H9 (cell line): ENCODE measurements around the gene CCL7. TPM values are rescaled to one million over a fixed set of nuclear protein-coding genes. Genes with fewer than 3 reads are reported as not detected.
"Not testable (repeated sequence)": the region's sequence is repeated elsewhere in the genome, so short reads cannot be mapped to it uniquely, and the experiment has no call there.

Experiments
- DNase-seq: peaks from one replicate; pipeline ENCODE4 v3.0.0-alpha.2; 2017
- H2AFZ ChIP-seq: one replicate; pipeline ENCODE4 v1.6.1; 2013; ENCODE audit warnings: mild to moderate bottlenecking, low read length, control low read depth, moderate library complexity
- H2AK5ac ChIP-seq: 2 replicates; pipeline ENCODE4 v1.6.1; 2013; ENCODE audit warnings: low read length, control low read depth, mixed read lengths; ENCODE audit not compliant: insufficient read length
- H2BK120ac ChIP-seq: one replicate; pipeline ENCODE4 v1.6.1; 2013; ENCODE audit warnings: low read depth, mild to moderate bottlenecking, low read length, control low read depth, inconsistent platforms; ENCODE audit not compliant: poor library complexity, severe bottlenecking
- H2BK12ac ChIP-seq: 2 replicates; pipeline ENCODE4 v1.6.1; 2013; ENCODE audit warnings: low read length, control low read depth, mixed read lengths, low read depth; ENCODE audit not compliant: insufficient read length
- H2BK15ac ChIP-seq: 2 replicates; pipeline ENCODE4 v1.6.1; 2013; ENCODE audit warnings: low read depth, low read length, control low read depth
- H2BK20ac ChIP-seq: one replicate; pipeline ENCODE4 v1.6.1; 2013; ENCODE audit warnings: low read depth, mild to moderate bottlenecking, low read length, control low read depth, inconsistent platforms; ENCODE audit not compliant: poor library complexity, severe bottlenecking
- H2BK5ac ChIP-seq: 2 replicates; pipeline ENCODE4 v1.6.1; 2013; ENCODE audit warnings: low read length, control low read depth, mixed read lengths; ENCODE audit not compliant: insufficient read length
- H3K14ac ChIP-seq: 2 replicates; pipeline ENCODE4 v1.6.1; 2013; ENCODE audit warnings: low read length, control low read depth; ENCODE audit not compliant: insufficient read depth
- H3K18ac ChIP-seq: 2 replicates; pipeline ENCODE4 v1.6.1; 2013; ENCODE audit warnings: low read depth, mild to moderate bottlenecking, mixed read lengths, low read length, control low read depth; ENCODE audit not compliant: insufficient read length
- H3K23ac ChIP-seq: 2 replicates; pipeline ENCODE4 v1.6.1; 2013; ENCODE audit warnings: low read length, control low read depth, mixed read lengths, low read depth; ENCODE audit not compliant: insufficient read length
- H3K23me2 ChIP-seq: 2 replicates; pipeline ENCODE4 v1.6.1; 2013; ENCODE audit warnings: low read depth, mild to moderate bottlenecking, mixed read lengths, low read length, control low read depth; ENCODE audit not compliant: insufficient read length, poor library complexity, severe bottlenecking
- H3K27ac ChIP-seq: 2 replicates; pipeline ENCODE4 v1.5.1; 2013; ENCODE audit warnings: low read length, control low read depth, mixed read lengths, low read depth; ENCODE audit not compliant: insufficient read length
- H3K27me3 ChIP-seq: 2 replicates; pipeline ENCODE4 v1.6.1; 2013; ENCODE audit warnings: low read length, control low read depth, inconsistent platforms; ENCODE audit not compliant: insufficient read depth
- H3K4ac ChIP-seq: 2 replicates; pipeline ENCODE4 v1.6.1; 2013; ENCODE audit warnings: low read depth, mild to moderate bottlenecking, control low read depth, inconsistent platforms, low read length, moderate library complexity
- H3K4me1 ChIP-seq: 2 replicates; pipeline ENCODE4 v1.6.1; 2013; ENCODE audit warnings: low read length, control low read depth, inconsistent platforms; ENCODE audit not compliant: insufficient read depth
- H3K4me2 ChIP-seq: 2 replicates; pipeline ENCODE4 v1.6.1; 2013; ENCODE audit warnings: low read length, control low read depth, mixed read lengths; ENCODE audit not compliant: insufficient read length, insufficient read depth
- H3K56ac ChIP-seq: 2 replicates; pipeline ENCODE4 v1.6.1; 2013; ENCODE audit warnings: low read depth, mild to moderate bottlenecking, mixed read lengths, low read length, control low read depth; ENCODE audit not compliant: insufficient read length
- H3K79me1 ChIP-seq: 2 replicates; pipeline ENCODE4 v1.6.1; 2013; ENCODE audit warnings: low read depth, mild to moderate bottlenecking, moderate library complexity, low read length, control low read depth, inconsistent platforms; ENCODE audit not compliant: insufficient read depth, poor library complexity, severe bottlenecking
- H3K79me2 ChIP-seq: 2 replicates; pipeline ENCODE4 v1.6.1; 2013; ENCODE audit warnings: low read length, control low read depth, inconsistent platforms; ENCODE audit not compliant: insufficient read depth
- H3K9ac ChIP-seq: 2 replicates; pipeline ENCODE4 v1.6.1; 2013; ENCODE audit warnings: low read length, control low read depth, mixed read lengths; ENCODE audit not compliant: insufficient read length; ENCODE audit errors: extremely low read depth
- H3K9me3 ChIP-seq: one replicate; pipeline ENCODE4 v1.6.1; 2013; ENCODE audit warnings: low read depth, low read length, inconsistent platforms; ENCODE audit not compliant: control insufficient read depth
- H3T11ph ChIP-seq: one replicate; pipeline ENCODE4 v1.6.1; 2013; ENCODE audit warnings: mild to moderate bottlenecking, low read length, control low read depth, inconsistent platforms
- H4K20me1 ChIP-seq: one replicate; pipeline ENCODE4 v1.6.1; 2013; ENCODE audit not compliant: control insufficient read depth, insufficient read length, insufficient read depth
- H4K5ac ChIP-seq: 2 replicates; pipeline ENCODE4 v1.6.1; 2013; ENCODE audit warnings: low read depth, mild to moderate bottlenecking, mixed read lengths, low read length, control low read depth; ENCODE audit not compliant: insufficient read length
- H4K8ac ChIP-seq: replicated peaks from 2 replicates; pipeline ENCODE4 v1.6.1; 2013; ENCODE audit warnings: low read length, control low read depth, mixed read lengths, low read depth; ENCODE audit not compliant: insufficient read length
- H4K91ac ChIP-seq: 2 replicates; pipeline ENCODE4 v1.6.1; 2013; ENCODE audit warnings: low read depth, mild to moderate bottlenecking, moderate library complexity, mixed read lengths, low read length, control low read depth; ENCODE audit not compliant: insufficient read length
- H3K27ac Mint-ChIP-seq, 3 experiments: 2 replicates in 2 of 3; 3 replicates in 1 of 3; pipeline ENCODE4 v1.8.0; 2020 to 2021; ENCODE audit warnings: mixed read lengths in 3 of 3, mild to moderate bottlenecking in 1 of 3, moderate library complexity in 1 of 3
- H3K27me3 Mint-ChIP-seq: 2 replicates; pipeline ENCODE4 v1.8.0; 2021; ENCODE audit warnings: low read depth, mild to moderate bottlenecking, moderate library complexity, mixed read lengths
- H3K36me3 Mint-ChIP-seq, 3 experiments: 2 replicates in 2 of 3; 3 replicates in 1 of 3; pipeline ENCODE4 v1.8.0; 2020 to 2021; ENCODE audit warnings: low read depth in 3 of 3, mixed read lengths in 3 of 3; ENCODE audit not compliant: insufficient read depth in 1 of 3
- H3K4me1 Mint-ChIP-seq, 2 experiments: 2 replicates each; pipeline ENCODE4 v1.8.0; 2020; ENCODE audit warnings: mixed read lengths in 2 of 2
- H3K4me3 Mint-ChIP-seq, 2 experiments: 2 replicates in 1 of 2; 3 replicates in 1 of 2; pipeline ENCODE4 v1.8.0; 2020 to 2021; ENCODE audit warnings: mild to moderate bottlenecking in 2 of 2, mixed read lengths in 2 of 2, moderate library complexity in 1 of 2
- H3K9me3 Mint-ChIP-seq, 2 experiments: 2 replicates in 1 of 2; 3 replicates in 1 of 2; pipeline ENCODE4 v1.8.0; 2020; ENCODE audit warnings: mild to moderate bottlenecking in 2 of 2, mixed read lengths in 2 of 2, moderate library complexity in 1 of 2
- WGBS: extraction: QIAGEN DNeasy Blood & Tissue Kit; methylation state at CpG from one replicate; pipeline ENCODE4 v1.1.7; 2013; ENCODE audit warnings: missing lambda C conversion rate, low lambda C conversion rate, mixed read lengths; ENCODE audit not compliant: insufficient read length; ENCODE audit errors: extremely low coverage; 5-methylcytosine and 5-hydroxymethylcytosine counted together
- total RNA-seq: library from RNA; stranded (reverse); gene quantifications from 2 replicates; pipeline ENCODE4 v1.2.1, GENCODE V29; 2021
- TF ChIP-seq, protein P1 (sequence below): fragments of 200-600 bp; sonication (generic); conservative IDR thresholded peaks from 3 replicates; pipeline ENCODE4 v1.8.0; 2021; ENCODE audit warnings: antibody characterized with exemption, mild to moderate bottlenecking

CCL7 gene
- total RNA-seq, 1 experiment from 2014 or later: not detected

DNA sequence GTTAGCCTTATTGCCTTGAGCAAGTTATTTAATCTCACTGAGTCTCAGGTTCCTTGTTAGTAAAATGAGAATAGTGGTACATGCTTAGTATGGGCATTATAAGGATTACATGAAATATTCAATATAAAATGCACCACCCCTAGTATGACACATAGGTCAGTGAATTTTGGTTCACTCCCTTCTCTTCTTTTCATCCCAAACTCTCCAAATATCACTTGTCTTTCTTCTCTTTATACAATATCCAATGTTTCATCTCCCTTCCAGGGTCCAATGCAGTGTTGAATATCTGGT lies 43.3 kb upstream of the CCL7 start:
- Histone ChIP-seq H4K20me1 (no peaks in the 10 kb centered on the region), H2BK5ac (no peak overlapping the region), H3K79me1 (no peaks in the 10 kb centered on the region), H3K23me2 (no peaks in the 10 kb centered on the region), H4K5ac (no peak overlapping the region), H2BK12ac (no peak overlapping the region), H3K14ac (no peak overlapping the region), H4K91ac (no peak overlapping the region), H3K79me2 (no peaks in the 10 kb centered on the region), H3K4me1 (no peaks in the 10 kb centered on the region; the same call in 1 of the 2 replicates), H3K23ac (no peak overlapping the region), H2BK20ac (no peak overlapping the region), H2AFZ (no peak overlapping the region), H2BK15ac (no peak overlapping the region), H3K9ac (no peak overlapping the region), H3K9me3 (no peaks in the 10 kb centered on the region), H3K4ac (no peak overlapping the region), H3K27me3 (no peaks in the 10 kb centered on the region), H4K8ac (no peak overlapping the region), H3K56ac (no peak overlapping the region), H3T11ph (no peak overlapping the region), H2AK5ac (no peak overlapping the region), H3K27ac (no peak overlapping the region), H3K18ac (no peak overlapping the region), H3K4me2 (no peak overlapping the region), H2BK120ac (no peak overlapping the region)
- peaks cover 17% of the 10 kb centered on the region in 2 experiments for H3K9me3 Mint-ChIP-seq
- H3K27ac Mint-ChIP-seq: no peak overlapping the region
- H3K4me1 Mint-ChIP-seq: peaks cover 7 to 10% of the 10 kb centered on the region in 2 experiments
- peaks cover 2 to 10% (median 9%) of the 10 kb centered on the region in 3 experiments; a peak in 5 of 7 replicates for H3K36me3 Mint-ChIP-seq
- no peak overlapping the region for H3K4me3 Mint-ChIP-seq
- no peak for DNase-seq
- TF ChIP-seq, protein P1, sequence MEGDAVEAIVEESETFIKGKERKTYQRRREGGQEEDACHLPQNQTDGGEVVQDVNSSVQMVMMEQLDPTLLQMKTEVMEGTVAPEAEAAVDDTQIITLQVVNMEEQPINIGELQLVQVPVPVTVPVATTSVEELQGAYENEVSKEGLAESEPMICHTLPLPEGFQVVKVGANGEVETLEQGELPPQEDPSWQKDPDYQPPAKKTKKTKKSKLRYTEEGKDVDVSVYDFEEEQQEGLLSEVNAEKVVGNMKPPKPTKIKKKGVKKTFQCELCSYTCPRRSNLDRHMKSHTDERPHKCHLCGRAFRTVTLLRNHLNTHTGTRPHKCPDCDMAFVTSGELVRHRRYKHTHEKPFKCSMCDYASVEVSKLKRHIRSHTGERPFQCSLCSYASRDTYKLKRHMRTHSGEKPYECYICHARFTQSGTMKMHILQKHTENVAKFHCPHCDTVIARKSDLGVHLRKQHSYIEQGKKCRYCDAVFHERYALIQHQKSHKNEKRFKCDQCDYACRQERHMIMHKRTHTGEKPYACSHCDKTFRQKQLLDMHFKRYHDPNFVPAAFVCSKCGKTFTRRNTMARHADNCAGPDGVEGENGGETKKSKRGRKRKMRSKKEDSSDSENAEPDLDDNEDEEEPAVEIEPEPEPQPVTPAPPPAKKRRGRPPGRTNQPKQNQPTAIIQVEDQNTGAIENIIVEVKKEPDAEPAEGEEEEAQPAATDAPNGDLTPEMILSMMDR: no peak
- H3K27me3 Mint-ChIP-seq: peaks cover 4% of the 10 kb centered on the region

DNA sequence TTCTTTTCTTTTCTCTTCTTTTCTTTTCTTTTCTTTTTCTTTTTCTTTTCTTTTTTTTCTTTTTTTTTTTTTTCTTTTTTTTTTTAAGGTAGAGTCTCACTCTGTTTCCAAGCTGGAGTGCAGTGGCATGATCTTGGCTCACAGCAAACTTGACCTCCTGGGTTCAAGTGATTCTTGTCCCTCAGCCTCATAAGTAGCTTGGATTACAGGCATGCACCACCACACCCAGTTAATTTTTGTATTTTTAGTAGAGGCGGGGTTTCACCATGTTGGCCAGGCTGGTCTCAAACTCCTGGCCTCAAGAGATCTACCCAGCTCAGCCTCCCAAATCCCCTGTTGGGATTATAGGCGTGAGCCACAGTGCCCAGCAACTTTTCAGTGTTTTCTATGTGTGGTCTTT lies 42.7 kb upstream of the CCL7 start:
- not testable (repeated sequence) for H4K20me1 ChIP-seq, H2AFZ ChIP-seq, H3K4ac ChIP-seq, H3K23me2 ChIP-seq, H3K79me2 ChIP-seq, H3T11ph ChIP-seq, H2BK120ac ChIP-seq, H3K4me2 ChIP-seq, H3K18ac ChIP-seq, H2BK20ac ChIP-seq, H3K27ac Mint-ChIP-seq, H3K9ac ChIP-seq, H4K8ac ChIP-seq, H2BK15ac ChIP-seq, H2BK5ac ChIP-seq, H3K4me3 Mint-ChIP-seq, H4K91ac ChIP-seq, H2AK5ac ChIP-seq, H2BK12ac ChIP-seq, H3K9me3 ChIP-seq, H4K5ac ChIP-seq, DNase-seq, H3K79me1 ChIP-seq, H3K27me3 ChIP-seq, H3K56ac ChIP-seq, H3K27me3 Mint-ChIP-seq, H3K4me1 ChIP-seq, H3K14ac ChIP-seq, H3K27ac ChIP-seq, H3K4me1 Mint-ChIP-seq, H3K23ac ChIP-seq
- peaks cover 2 to 10% (median 9%) of the 10 kb centered on the region in 3 experiments; a peak in 5 of 7 replicates for H3K36me3 Mint-ChIP-seq
- peaks cover 17% of the 10 kb centered on the region in 2 experiments for H3K9me3 Mint-ChIP-seq
- no CpG with 5 or more reads among the region's 2 CpGs for WGBS
